H1 (cell line): ENCODE data around the gene PTPN2. TPM values are rescaled to one million over a fixed set of nuclear protein-coding genes. Genes with fewer than 3 reads are reported as not detected.

Experiments
- CTCF ChIA-PET: fragments of 300-600 bp; sonication (Branson Sonifier 250); formaldehyde crosslinking; loops from one replicate; lab custom pipeline; 2021; ENCODE audit not compliant: partially characterized antibody; lab: Charles Lee
- POLR2A ChIA-PET: fragments of 300-600 bp; sonication (Branson Sonifier 250); formaldehyde crosslinking; loops from one replicate; lab custom pipeline; 2021; ENCODE audit warnings: inconsistent platforms; ENCODE audit not compliant: partially characterized antibody; lab: Charles Lee
- DNase-seq, 2 experiments: peaks; one replicate each; pipeline versions ENCODE4 v3.0.0 to v3.0.0-alpha.2; 2010 to 2022; ENCODE audit warnings: low spot score in 2 of 2, low read depth in 1 of 2, mixed read lengths in 1 of 2
- FAIRE-seq: peaks from 2 replicates; lab custom pipeline; 2011; peaks lifted over from hg19 to GRCh38; lab: Jason Lieb, UNC
- H2AFZ ChIP-seq: 2 replicates; pipeline ENCODE4 v1.8.1; 2012; ENCODE audit warnings: low read length, inconsistent platforms
- H2AK5ac ChIP-seq: 2 replicates; pipeline ENCODE4 v1.6.1; 2013; ENCODE audit warnings: low read depth, low read length
- H2BK120ac ChIP-seq: replicated peaks from 2 replicates; pipeline ENCODE3; 2013; ENCODE audit warnings: low read depth, low read length, inconsistent platforms
- H2BK12ac ChIP-seq: 2 replicates; pipeline ENCODE4 v1.6.1; 2013; ENCODE audit warnings: low read depth, low read length
- H2BK15ac ChIP-seq: 2 replicates; pipeline ENCODE4 v1.6.1; 2013; ENCODE audit warnings: low read length
- H2BK20ac ChIP-seq: 2 replicates; pipeline ENCODE4 v1.6.1; 2013; ENCODE audit warnings: low read length
- H2BK5ac ChIP-seq: 2 replicates; pipeline ENCODE4 v1.6.1; 2013; ENCODE audit warnings: low read depth, low read length
- H3K14ac ChIP-seq: 2 replicates; pipeline ENCODE4 v1.6.1; 2013; ENCODE audit warnings: inconsistent platforms; ENCODE audit not compliant: insufficient read length
- H3K18ac ChIP-seq: 2 replicates; pipeline ENCODE4 v1.6.1; 2013; ENCODE audit warnings: low read length; ENCODE audit errors: extremely low read depth
- H3K23ac ChIP-seq: 2 replicates; pipeline ENCODE4 v1.6.1; 2013; ENCODE audit warnings: inconsistent platforms; ENCODE audit not compliant: insufficient read length
- H3K23me2 ChIP-seq: 2 replicates; pipeline ENCODE4 v1.6.1; 2013; ENCODE audit warnings: low read depth, low read length
- H3K27ac ChIP-seq: 2 replicates; pipeline ENCODE4 v1.6.1; 2011; ENCODE audit warnings: low read depth, low read length, inconsistent platforms
- H3K27me3 ChIP-seq, 4 experiments: replicated peaks in 1 of 4; 1 replicate in 1 of 4; 2 replicates in 3 of 4; pipeline versions ENCODE4 v1.6.1 to v1.8.1; 2011 to 2013; ENCODE audit warnings: low read length in 3 of 4, mild to moderate bottlenecking in 3 of 4, inconsistent platforms in 2 of 4, mixed read lengths in 2 of 4, moderate library complexity in 1 of 4; ENCODE audit not compliant: control insufficient read depth in 3 of 4, insufficient read depth in 3 of 4; ENCODE audit errors: extremely low read depth in 1 of 4
- H3K36me3 ChIP-seq, 4 experiments: 2 replicates each; pipeline versions ENCODE4 v1.6.1 to v1.8.1; 2011 to 2013; ENCODE audit warnings: mild to moderate bottlenecking in 4 of 4, low read length in 3 of 4, moderate library complexity in 2 of 4, control low read depth in 1 of 4, inconsistent platforms in 1 of 4; ENCODE audit not compliant: insufficient read depth in 4 of 4, control insufficient read depth in 2 of 4
- H3K4ac ChIP-seq: replicated peaks from 2 replicates; pipeline ENCODE3; 2013; ENCODE audit warnings: low read length, low read depth, mixed read lengths, inconsistent platforms; ENCODE audit not compliant: insufficient read length
- H3K4me1 ChIP-seq, 4 experiments: replicated peaks in 1 of 4; 1 replicate in 1 of 4; 2 replicates in 3 of 4; pipeline versions ENCODE4 v1.6.1 to v1.8.1; 2011 to 2013; ENCODE audit warnings: low read length in 3 of 4, inconsistent platforms in 2 of 4, mixed read lengths in 1 of 4; ENCODE audit not compliant: insufficient read depth in 4 of 4, control insufficient read depth in 3 of 4
- H3K4me2 ChIP-seq, 2 experiments: 2 replicates each; pipeline versions ENCODE4 v1.6.1 to v1.8.1; 2011 to 2013; ENCODE audit warnings: low read depth in 2 of 2, low read length in 2 of 2, control low read depth in 1 of 2, inconsistent platforms in 1 of 2, mild to moderate bottlenecking in 1 of 2; ENCODE audit not compliant: insufficient read depth in 1 of 2
- H3K4me3 ChIP-seq, 4 experiments: fragments of 200-600, 300-600 bp in 1 of 4; sonication (generic), shearing (Covaris generic), sonication (Bioruptor Twin) in 1 of 4; 2 replicates each; pipeline versions ENCODE4 v1.5.1 to v1.8.1; 2011 to 2016; ENCODE audit warnings: low read length in 4 of 4, low read depth in 3 of 4, control low read depth in 2 of 4, inconsistent platforms in 2 of 4, mild to moderate bottlenecking in 2 of 4, mixed read lengths in 1 of 4, moderate library complexity in 1 of 4; ENCODE audit not compliant: insufficient read depth in 2 of 4; ENCODE audit errors: extremely low read depth in 1 of 4
- H3K56ac ChIP-seq: replicated peaks from 2 replicates; pipeline ENCODE3; 2013; ENCODE audit warnings: low read depth, mild to moderate bottlenecking, mixed read lengths, low read length, inconsistent platforms; ENCODE audit not compliant: insufficient read length
- H3K79me1 ChIP-seq: 2 replicates; pipeline ENCODE4 v1.6.1; 2013; ENCODE audit warnings: low read depth, low read length, control low read depth
- H3K79me2 ChIP-seq, 2 experiments: 2 replicates each; pipeline versions ENCODE4 v1.6.1 to v1.8.1; 2012 to 2013; ENCODE audit warnings: low read length in 2 of 2, mild to moderate bottlenecking in 2 of 2, inconsistent platforms in 1 of 2; ENCODE audit not compliant: insufficient read depth in 2 of 2, control insufficient read depth in 1 of 2
- H3K9ac ChIP-seq, 4 experiments: replicated peaks in 1 of 4; 1 replicate in 1 of 4; 2 replicates in 3 of 4; pipeline versions ENCODE4 v1.6.1 to v1.8.1; 2011 to 2013; ENCODE audit warnings: low read depth in 3 of 4, low read length in 3 of 4, control low read depth in 2 of 4, mild to moderate bottlenecking in 2 of 4, moderate library complexity in 2 of 4, inconsistent platforms in 1 of 4; ENCODE audit errors: extremely low read depth in 1 of 4
- H3K9me3 ChIP-seq, 2 experiments: 2 replicates each; pipeline versions ENCODE4 v1.6.1 to v1.8.1; 2012 to 2013; ENCODE audit warnings: mild to moderate bottlenecking in 2 of 2, moderate library complexity in 2 of 2, control low read depth in 1 of 2, inconsistent platforms in 1 of 2, low read depth in 1 of 2, low read length in 1 of 2, mixed read lengths in 1 of 2; ENCODE audit not compliant: insufficient read depth in 2 of 2
- H4K20me1 ChIP-seq, 2 experiments: replicated peaks in 1 of 2; 2 replicates each; pipeline versions ENCODE3 to v1.8.1; 2011 to 2013; ENCODE audit warnings: inconsistent platforms in 2 of 2, low read length in 2 of 2, mild to moderate bottlenecking in 1 of 2; ENCODE audit not compliant: insufficient read depth in 2 of 2, control insufficient read depth in 1 of 2
- H4K5ac ChIP-seq: 2 replicates; pipeline ENCODE4 v1.6.1; 2013; ENCODE audit warnings: low read length, low read depth, mixed read lengths, inconsistent platforms; ENCODE audit not compliant: insufficient read length
- H4K8ac ChIP-seq: 2 replicates; pipeline ENCODE4 v1.8.0; 2013; ENCODE audit warnings: mild to moderate bottlenecking, moderate library complexity, low read length, inconsistent platforms; ENCODE audit not compliant: insufficient read depth; ENCODE audit errors: extremely low read depth
- H4K91ac ChIP-seq: replicated peaks from 2 replicates; pipeline ENCODE3; 2013; ENCODE audit warnings: low read length, mixed read lengths, inconsistent platforms; ENCODE audit not compliant: insufficient read length
- CTBP2 ChIP-seq: IDR thresholded peaks from 2 replicates; pipeline ENCODE4 v1.7.0; 2011; ENCODE audit warnings: borderline replicate concordance, mild to moderate bottlenecking, moderate library complexity, mixed read lengths, low read length; ENCODE audit not compliant: insufficient read depth, insufficient read length
- EP300 ChIP-seq, 2 experiments: IDR thresholded peaks; 1 replicate in 1 of 2; 2 replicates in 1 of 2; pipeline ENCODE4 v1.6.1; 2011 to 2012; ENCODE audit warnings: low read depth in 2 of 2, low read length in 2 of 2, mild to moderate bottlenecking in 2 of 2, borderline replicate concordance in 1 of 2, inconsistent platforms in 1 of 2, moderate library complexity in 1 of 2
- KDM4A ChIP-seq: IDR thresholded peaks from one replicate; pipeline ENCODE4 v1.7.1; 2012; ENCODE audit warnings: low read depth, mild to moderate bottlenecking, moderate library complexity, low read length, inconsistent platforms; ENCODE audit not compliant: severe bottlenecking
- MAFK ChIP-seq: IDR thresholded peaks from 2 replicates; pipeline ENCODE4 v1.6.1; 2012; ENCODE audit warnings: low read depth, mild to moderate bottlenecking, improper control_type of control experiment, low read length
- TAF7 ChIP-seq: optimal IDR thresholded peaks from 2 replicates; pipeline ENCODE3; 2011; ENCODE audit warnings: low read depth, mild to moderate bottlenecking, inconsistent platforms, low read length, moderate library complexity, borderline replicate concordance
- TBP ChIP-seq: IDR thresholded peaks from 2 replicates; pipeline ENCODE4 v1.6.1; 2011; ENCODE audit warnings: low read depth, low read length, improper control_type of control experiment
- WGBS, 2 experiments: shearing (Covaris generic) in 1 of 2; methylation state at CpG; one replicate each; pipeline versions ENCODE4 v1.1.6 to v1.1.7; 2013 to 2015; ENCODE audit warnings: low lambda C conversion rate in 2 of 2, mixed read lengths in 2 of 2, inconsistent platforms in 1 of 2, low coverage in 1 of 2, missing lambda C conversion rate in 1 of 2; ENCODE audit not compliant: insufficient replicate concordance in 2 of 2, insufficient coverage in 1 of 2, insufficient read length in 1 of 2; ENCODE audit errors: extremely low coverage in 1 of 2, missing lambda C conversion rate in 1 of 2; 5-methylcytosine and 5-hydroxymethylcytosine counted together
- polyA plus RNA-seq, 7 experiments: library from polyadenylated mRNA; depleted of rRNA in 3 of 7; stranded (reverse) in 5 of 7; unstranded in 2 of 7; fragments of >200 nt in 5 of 7; fragments of 200-250 nt in 2 of 7; gene quantifications; 1 replicate in 5 of 7; 2 replicates in 1 of 7; 4 replicates in 1 of 7; pipeline versions ENCODE4 v1.2.1 to v1.2.3, GENCODE V29; 2011 to 2013; ENCODE audit warnings: missing spikeins in 2 of 7, mixed read lengths in 2 of 7
- total RNA-seq: library from RNA; stranded (reverse); fragmentation: NEBNext Ultra II Directional; extraction: Animal tissue kit (Norgen Biotek cat#: 25700); gene quantifications from 2 replicates; pipeline ENCODE4 v1.2.1, GENCODE V29; 2021

PTPN2 gene
- total and polyA plus RNA-seq, 2 of the 8 experiments (the other 6 are each of a cell fraction or from before 2014, with no cell fraction given), result 16.4 to 54.0 TPM

DNA sequence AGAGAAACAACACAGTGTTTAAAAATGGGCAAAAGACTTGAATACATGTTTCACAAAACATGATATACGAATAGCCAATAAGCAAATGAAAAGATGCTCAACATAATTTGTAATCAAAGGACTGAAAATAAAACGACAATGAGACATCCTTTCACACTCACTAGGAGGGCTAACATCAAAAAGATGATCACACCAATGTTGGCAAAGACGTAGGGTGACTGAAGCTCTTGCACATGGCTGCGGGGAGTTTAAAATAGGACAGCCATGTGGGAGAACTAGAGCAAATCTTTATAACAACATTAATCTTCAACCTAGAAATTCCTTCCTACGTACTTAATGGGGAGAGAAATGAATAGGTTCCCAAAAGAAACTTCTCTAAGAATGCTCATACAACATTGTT is 44.6 kb upstream of the PTPN2 start:
- ChIA-PET CTCF (interaction anchor here (0.7 to 1.2 kb wide), 3 partner anchors 36 to 201 kb away, joined by 3 to 4 read pairs (median 3); no protein-coding TSS in a partner anchor), POLR2A (no interaction called here)
- Histone ChIP-seq H3K4me3 (no peak overlapping the region), H2BK5ac (no peak overlapping the region), H2AFZ (no peak overlapping the region), H3K79me1 (no peaks in the 10 kb centered on the region), H3K14ac (no peak overlapping the region), H3K56ac (no peak overlapping the region), H3K23ac (no peak overlapping the region), H4K5ac (no peak overlapping the region), H3K9me3 (no peaks in the 10 kb centered on the region), H2BK120ac (no peak overlapping the region), H3K4me2 (no peak overlapping the region), H2BK20ac (no peak overlapping the region), H3K4ac (no peak overlapping the region), H4K91ac (no peak overlapping the region), H3K36me3 (no peaks in the 10 kb centered on the region), H3K79me2 (no peaks in the 10 kb centered on the region), H3K4me1 (peaks cover 0 to 5% (median 2%) of the 10 kb centered on the region in 4 experiments; a peak in 1 of 7 replicates), H4K20me1 (no peaks in the 10 kb centered on the region), H2BK12ac (no peak overlapping the region), H3K23me2 (no peaks in the 10 kb centered on the region), H3K27ac (no peak overlapping the region), H3K9ac (no peak overlapping the region), H4K8ac (no peak overlapping the region), H3K27me3 (no peaks in the 10 kb centered on the region), H3K18ac (no peak overlapping the region), H2AK5ac (no peak overlapping the region), H2BK15ac (no peak overlapping the region)
- WGBS, 2 experiments, result 91% methylated on average over 5 of the region's 5 CpGs; no CpG with 5 or more reads in 1 of the 2 experiments
- DNase-seq (no peak), FAIRE-seq (no peak)
- no peak for TF ChIP-seq EP300 (IDR thresholded peaks at IDR 0.05; ENCODE audit: borderline replicate concordance in 1 of 2, low read depth in 2 of 2, low read length in 2 of 2)
- no peak for TF ChIP-seq TBP
- no peak for TF ChIP-seq TAF7
- no peak for TF ChIP-seq KDM4A
- TF ChIP-seq MAFK, result no peak
- no peak for TF ChIP-seq CTBP2
